Sigmoid colon (tissue), 7 donors: ENCODE data around the gene ADD2. TPM values are rescaled to one million over a fixed set of nuclear protein-coding genes. Genes with fewer than 3 reads are reported as not detected.

Experiments used
- DNase-seq: peaks from one replicate; pipeline ENCODE4 v3.0.0-alpha.2; 2019
- H3K27ac ChIP-seq, 4 donors: fragments of 200-600 bp; sonication (generic); one replicate each; pipeline ENCODE4 v1.5.1; 2016 to 2019; ENCODE audit warnings: mild to moderate bottlenecking in 1 of 4
- H3K27me3 ChIP-seq, 3 donors: fragments of 200-600 bp; sonication (generic); one replicate each; pipeline ENCODE4 v1.5.1; 2019; ENCODE audit warnings: mild to moderate bottlenecking in 1 of 3
- H3K36me3 ChIP-seq, 4 donors: fragments of 200-600 bp; sonication (generic); one replicate each; pipeline ENCODE4 v1.5.1; 2016 to 2019
- H3K4me1 ChIP-seq, 4 donors: fragments of 200-600 bp; sonication (generic); one replicate each; pipeline ENCODE4 v1.5.1; 2017 to 2019
- H3K4me3 ChIP-seq, 4 donors: fragments of 200-600 bp; sonication (generic); one replicate each; pipeline ENCODE4 v1.5.1; 2017 to 2019; ENCODE audit warnings: mild to moderate bottlenecking in 2 of 4, moderate library complexity in 1 of 4
- H3K9me3 ChIP-seq, 4 donors: fragments of 200-600 bp in 3 of 4; sonication (generic) in 3 of 4; one replicate each; pipeline versions ENCODE4 v1.5.1 to v1.6.1; 2013 to 2019
- EP300 ChIP-seq, 4 donors: sonication (generic); formaldehyde crosslinking; IDR thresholded peaks; one replicate each; pipeline ENCODE4 v1.6.1; 2017; ENCODE audit warnings: antibody characterized with exemption in 4 of 4
- POLR2A ChIP-seq, 2 donors: fragments of 450-650 bp; IDR thresholded peaks; one replicate each; pipeline ENCODE4 v1.6.1; 2016; ENCODE audit warnings: antibody characterized with exemption in 2 of 2, mild to moderate bottlenecking in 2 of 2, moderate library complexity in 2 of 2
- POLR2AphosphoS5 ChIP-seq, 4 donors: sonication (generic); formaldehyde crosslinking; IDR thresholded peaks; one replicate each; pipeline ENCODE4 v1.6.1; 2017; ENCODE audit warnings: antibody characterized with exemption in 4 of 4
- WGBS, 2 donors: extraction: QIAGEN DNeasy Blood & Tissue Kit; methylation state at CpG; one replicate each; pipeline ENCODE4 v1.1.7; 2013; 5-methylcytosine and 5-hydroxymethylcytosine counted together
- intact Hi-C: fragments of 100-400 bp; cut with DNase I; formaldehyde crosslinking; loops from one replicate; pipeline ENCODE4 v1.15.1; 2023
- polyA plus RNA-seq, 3 donors: library from polyadenylated mRNA; stranded (reverse); fragments of 200-250 nt; gene quantifications; one replicate each; pipeline ENCODE4 v1.2.3, GENCODE V29; 2013
- total RNA-seq, 4 donors: library from RNA; depleted of rRNA; stranded (reverse); fragments of >200 nt; gene quantifications; one replicate each; pipeline ENCODE4 v1.1.0, GENCODE V29; 2016
- TF ChIP-seq, protein P1 (sequence below), 4 experiments: fragments of 450-650 bp in 3 of 4; fragments of 200-600 bp in 1 of 4; IDR thresholded peaks; one replicate each; pipeline ENCODE4 v1.5.1; 2016 to 2019; ENCODE audit warnings: antibody characterized with exemption in 4 of 4, mild to moderate bottlenecking in 3 of 4, moderate library complexity in 2 of 4
- donor health status: healthy with polysubstance abuse.
- donor health status: Bipolar disorder and iron deficiency.
- donor health status: healthy.

ADD2 gene, protein sequence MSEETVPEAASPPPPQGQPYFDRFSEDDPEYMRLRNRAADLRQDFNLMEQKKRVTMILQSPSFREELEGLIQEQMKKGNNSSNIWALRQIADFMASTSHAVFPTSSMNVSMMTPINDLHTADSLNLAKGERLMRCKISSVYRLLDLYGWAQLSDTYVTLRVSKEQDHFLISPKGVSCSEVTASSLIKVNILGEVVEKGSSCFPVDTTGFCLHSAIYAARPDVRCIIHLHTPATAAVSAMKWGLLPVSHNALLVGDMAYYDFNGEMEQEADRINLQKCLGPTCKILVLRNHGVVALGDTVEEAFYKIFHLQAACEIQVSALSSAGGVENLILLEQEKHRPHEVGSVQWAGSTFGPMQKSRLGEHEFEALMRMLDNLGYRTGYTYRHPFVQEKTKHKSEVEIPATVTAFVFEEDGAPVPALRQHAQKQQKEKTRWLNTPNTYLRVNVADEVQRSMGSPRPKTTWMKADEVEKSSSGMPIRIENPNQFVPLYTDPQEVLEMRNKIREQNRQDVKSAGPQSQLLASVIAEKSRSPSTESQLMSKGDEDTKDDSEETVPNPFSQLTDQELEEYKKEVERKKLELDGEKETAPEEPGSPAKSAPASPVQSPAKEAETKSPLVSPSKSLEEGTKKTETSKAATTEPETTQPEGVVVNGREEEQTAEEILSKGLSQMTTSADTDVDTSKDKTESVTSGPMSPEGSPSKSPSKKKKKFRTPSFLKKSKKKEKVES
- total RNA-seq (1 to 10 TPM; 1.3 to 5.8 (median 3.9) TPM), polyA plus RNA-seq (1 to 10 TPM in 1 of 3 donors, under 1 TPM in 1, not detected in 1; under 0.01 to 2.7 TPM)

DNA sequence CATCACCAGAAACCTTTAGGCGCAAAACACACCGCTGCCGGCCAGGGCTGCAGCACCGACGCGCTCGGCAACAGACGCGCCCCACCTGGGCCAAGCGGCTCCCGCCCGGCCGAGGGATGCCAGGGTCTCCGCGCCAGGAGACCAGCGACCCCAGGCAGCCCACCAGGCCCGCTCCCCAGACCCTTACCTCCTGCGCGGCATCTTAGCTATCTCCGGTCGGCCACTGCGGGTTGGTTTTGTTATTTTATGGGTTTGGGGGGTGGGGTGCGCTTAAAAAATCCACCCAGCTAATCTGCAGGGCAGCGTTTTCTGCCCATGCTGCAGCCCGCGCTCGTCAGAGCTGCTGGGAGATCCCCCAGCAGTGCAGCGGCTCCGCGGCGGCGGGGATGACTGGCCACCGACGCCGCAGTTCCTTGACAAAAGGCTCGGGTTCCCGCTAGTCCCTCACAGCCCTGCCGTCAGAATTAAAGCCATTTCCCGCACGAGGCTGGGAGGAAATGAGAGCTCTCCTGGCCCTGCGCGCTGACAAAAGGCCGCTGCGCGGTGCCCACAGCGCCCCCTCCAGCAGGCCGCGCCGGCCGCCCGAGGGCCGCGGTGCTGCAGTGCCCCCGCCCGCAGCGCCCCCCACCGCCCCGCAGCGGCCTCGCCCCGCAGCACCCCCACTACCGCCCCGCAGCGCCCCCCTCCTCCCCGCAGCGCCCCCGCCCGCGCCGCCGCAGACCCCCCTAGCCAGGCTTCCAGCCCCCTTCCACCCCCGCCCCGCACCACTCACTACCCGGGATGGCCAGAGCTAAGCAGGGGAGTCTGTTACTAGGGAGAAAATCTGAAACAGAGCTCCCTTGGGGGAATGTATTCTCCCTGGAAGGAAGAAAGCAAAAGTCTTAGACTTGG lies at the start of gene ADD2:
ADD2 (minus strand) TSS at position 502 of the 891 bp plus-strand sequence. CDS start 61,792 bp downstream, outside the sequence.
- 2% methylated on average over 71 to 73 of the region's 74 CpGs for WGBS, 2 donors

DNA sequence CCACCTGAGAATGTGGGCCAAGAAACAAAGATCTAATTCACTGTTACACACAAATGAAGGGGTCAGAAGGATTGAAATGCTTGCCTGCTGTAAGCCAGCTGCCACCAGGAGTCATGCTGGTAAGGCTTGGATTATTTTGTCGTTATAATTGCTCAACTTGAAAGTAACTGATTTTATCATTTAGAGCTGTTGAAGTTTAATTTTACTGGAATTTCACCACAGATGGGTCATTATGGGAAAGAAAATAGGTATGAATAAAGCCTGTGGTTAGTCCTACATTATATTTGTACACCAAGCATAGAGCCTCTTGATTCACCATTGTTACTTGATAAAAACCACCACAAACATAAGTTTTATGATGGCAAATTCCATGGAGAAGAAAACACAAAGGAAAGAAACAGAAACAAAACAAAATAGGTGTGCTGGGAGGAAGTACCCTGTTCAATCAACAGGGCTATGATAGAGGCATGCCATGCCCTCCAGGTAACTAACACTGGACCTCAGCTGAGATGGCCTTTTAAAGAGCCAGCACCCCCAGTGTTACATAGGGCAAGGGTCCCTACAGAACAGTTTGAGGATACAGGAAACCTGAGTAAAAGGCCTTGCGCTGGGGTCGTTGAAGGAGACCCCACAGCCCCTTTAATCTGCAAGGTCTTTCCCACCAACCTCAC lies 49.4 kb upstream of the ADD2 start:
- H3K4me3 ChIP-seq, result no peak overlapping the region
- intact Hi-C loops, result no loop called here
- WGBS, 2 donors, result 81 to 86% methylated on average over 3 of the region's 3 CpGs
- no peaks in the 10 kb centered on the region for H3K27me3 ChIP-seq
- no peaks in the 10 kb centered on the region for H3K36me3 ChIP-seq
- no peak overlapping the region for H3K27ac ChIP-seq
- no peaks in the 10 kb centered on the region for H3K4me1 ChIP-seq
- no peak for DNase-seq
- no peaks in the 10 kb centered on the region for H3K9me3 ChIP-seq
- no peak for TF ChIP-seq POLR2AphosphoS5 (IDR thresholded peaks at IDR 0.05)

More for the DNA sequence above, at the start of gene ADD2:
- no peak for DNase-seq
- intact Hi-C loops, result no loop called here
- peak within 1 kb of the TSS in 1 of 4 donors; percentile 44 for H3K27ac ChIP-seq
- peaks cover 0 to 17% (median 16%) of the 10 kb centered on the region in 4 donors for H3K4me1 ChIP-seq
- H3K9me3 ChIP-seq, result no peaks in the 10 kb centered on the region
- TF ChIP-seq EP300 (IDR thresholded peaks at IDR 0.05) (no peak), POLR2AphosphoS5 (IDR thresholded peaks at IDR 0.05) (peak in 1 of 4 donors; percentile 18)
- H3K27me3 ChIP-seq, result peaks cover 13 to 63% (median 44%) of the 10 kb centered on the region in 3 donors
- no peaks in the 10 kb centered on the region for H3K36me3 ChIP-seq
- peak within 1 kb of the TSS; percentile 3 to 43 (median 37) for H3K4me3 ChIP-seq

DNA sequence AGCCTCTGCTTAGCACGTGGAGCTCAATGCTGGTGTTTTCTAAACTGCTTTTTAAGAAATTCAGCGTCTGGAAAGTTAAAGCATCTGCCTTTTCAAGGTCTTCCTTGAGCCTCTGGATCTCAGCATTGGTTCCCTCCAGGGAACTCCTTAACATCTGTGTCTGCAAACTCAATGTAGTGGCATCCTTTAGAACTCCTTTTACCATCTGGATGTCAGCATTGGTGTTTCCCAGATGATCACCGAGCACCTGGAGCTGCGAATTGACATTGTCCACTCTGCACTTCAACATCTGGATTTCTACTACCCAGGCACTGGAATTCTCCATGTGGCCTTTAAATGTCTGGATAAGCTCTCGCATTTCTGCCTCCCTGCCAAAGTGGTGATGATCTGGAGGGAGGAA lies 48.7 kb upstream of the ADD2 start:
- TF ChIP-seq, protein P1, sequence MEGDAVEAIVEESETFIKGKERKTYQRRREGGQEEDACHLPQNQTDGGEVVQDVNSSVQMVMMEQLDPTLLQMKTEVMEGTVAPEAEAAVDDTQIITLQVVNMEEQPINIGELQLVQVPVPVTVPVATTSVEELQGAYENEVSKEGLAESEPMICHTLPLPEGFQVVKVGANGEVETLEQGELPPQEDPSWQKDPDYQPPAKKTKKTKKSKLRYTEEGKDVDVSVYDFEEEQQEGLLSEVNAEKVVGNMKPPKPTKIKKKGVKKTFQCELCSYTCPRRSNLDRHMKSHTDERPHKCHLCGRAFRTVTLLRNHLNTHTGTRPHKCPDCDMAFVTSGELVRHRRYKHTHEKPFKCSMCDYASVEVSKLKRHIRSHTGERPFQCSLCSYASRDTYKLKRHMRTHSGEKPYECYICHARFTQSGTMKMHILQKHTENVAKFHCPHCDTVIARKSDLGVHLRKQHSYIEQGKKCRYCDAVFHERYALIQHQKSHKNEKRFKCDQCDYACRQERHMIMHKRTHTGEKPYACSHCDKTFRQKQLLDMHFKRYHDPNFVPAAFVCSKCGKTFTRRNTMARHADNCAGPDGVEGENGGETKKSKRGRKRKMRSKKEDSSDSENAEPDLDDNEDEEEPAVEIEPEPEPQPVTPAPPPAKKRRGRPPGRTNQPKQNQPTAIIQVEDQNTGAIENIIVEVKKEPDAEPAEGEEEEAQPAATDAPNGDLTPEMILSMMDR (IDR thresholded peaks at IDR 0.05), result no peak
- TF ChIP-seq POLR2A (IDR thresholded peaks at IDR 0.05) (no peak), EP300 (IDR thresholded peaks at IDR 0.05) (no peak), POLR2AphosphoS5 (IDR thresholded peaks at IDR 0.05) (no peak)
- H3K9me3 ChIP-seq, result no peaks in the 10 kb centered on the region
- H3K27ac ChIP-seq, result no peak overlapping the region
- no peak for DNase-seq
- WGBS, 2 donors, result 79 to 80% methylated on average over 5 of the region's 5 CpGs
- intact Hi-C loops, result no loop called here
- H3K4me3 ChIP-seq, result no peak overlapping the region
- H3K27me3 ChIP-seq, result no peaks in the 10 kb centered on the region
- H3K36me3 ChIP-seq, result no peaks in the 10 kb centered on the region
- no peaks in the 10 kb centered on the region for H3K4me1 ChIP-seq

DNA sequence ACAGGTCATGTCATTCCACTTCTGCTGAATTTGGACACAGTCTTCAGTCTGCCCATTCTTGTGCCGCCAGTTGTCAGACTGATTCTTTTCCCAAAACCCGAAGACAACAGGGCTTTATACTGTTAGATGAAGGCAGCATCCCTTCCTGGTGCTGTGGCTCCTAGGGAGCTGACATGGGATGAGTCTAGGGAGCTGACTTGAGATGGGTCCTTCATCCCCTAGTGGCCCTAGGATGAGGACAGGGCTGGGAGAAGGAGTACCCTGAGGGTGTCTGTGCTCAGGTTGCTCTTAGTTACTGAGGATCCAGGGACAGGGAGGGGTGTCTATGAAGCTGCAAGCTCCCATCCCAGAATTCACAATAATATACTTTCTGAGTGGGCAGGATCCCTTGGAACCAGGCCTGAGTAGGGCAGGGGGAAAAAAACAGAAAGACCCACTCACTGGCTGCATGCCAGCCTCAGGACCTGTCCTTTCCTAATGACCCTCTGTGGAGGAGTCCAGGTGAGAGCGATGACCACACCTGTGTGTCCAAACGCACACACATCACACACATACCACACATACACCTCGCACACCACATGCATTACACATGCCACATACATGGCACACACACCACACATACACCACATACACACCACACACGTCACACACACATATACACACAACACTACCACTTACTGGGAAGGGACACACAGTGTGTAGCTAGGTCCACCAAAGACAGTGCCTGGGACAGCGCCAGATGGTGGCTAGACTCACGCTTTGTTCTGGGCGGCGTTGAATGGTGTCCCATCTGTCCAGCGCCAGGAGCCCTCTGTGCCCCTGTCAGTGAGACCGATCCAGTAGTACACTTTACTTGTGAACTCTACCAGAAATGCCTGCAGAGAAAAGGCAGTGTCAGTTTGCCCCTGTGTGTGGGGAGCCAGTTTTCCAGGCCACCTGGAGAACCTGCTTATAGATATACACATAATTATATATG lies 41.3 kb upstream of the ADD2 start:
- Histone ChIP-seq H3K27ac (no peak overlapping the region), H3K4me3 (no peak overlapping the region), H3K27me3 (no peaks in the 10 kb centered on the region), H3K4me1 (no peaks in the 10 kb centered on the region), H3K36me3 (no peaks in the 10 kb centered on the region), H3K9me3 (no peaks in the 10 kb centered on the region)
- intact Hi-C loops, result no loop called here
- TF ChIP-seq EP300 (IDR thresholded peaks at IDR 0.05), result no peak
- TF ChIP-seq POLR2AphosphoS5 (IDR thresholded peaks at IDR 0.05), result no peak
- TF ChIP-seq, protein P1 (IDR thresholded peaks at IDR 0.05), result no peak
- TF ChIP-seq POLR2A (IDR thresholded peaks at IDR 0.05), result no peak
- no peak for DNase-seq
- WGBS, 2 donors, result 84 to 92% methylated on average over 12 of the region's 12 CpGs
